Renal pelvis (tissue), 4 donors: ENCODE results near the gene CALHM6. TPM values are rescaled to one million over a fixed set of nuclear protein-coding genes. Genes with fewer than 3 reads are reported as not detected.
"Not testable (repeated sequence)": the region's sequence is repeated elsewhere in the genome, so short reads cannot be mapped to it uniquely, and the experiment has no call there.

Experiments used
- DNase-seq: peaks from one replicate; pipeline ENCODE4 v3.0.0-alpha.2; 2013
- polyA plus RNA-seq, 3 donors: library from polyadenylated mRNA; unstranded; fragments of 120-200 nt; gene quantifications; one replicate each; pipeline ENCODE4 v1.2.1, GENCODE V29; 2013; ENCODE audit not compliant: insufficient read length in 3 of 3

The CALHM6 gene
- polyA plus RNA-seq, 3 donors, result 0.80 to 5.1 (median 3.5) TPM

- DNase-seq, result no peak
Measured at GRCh38 chr6:116472706-116473105, 11.5 kb downstream of the CALHM6 start.

- DNase-seq, result no peak
Measured at GRCh38 chr6:116475141-116475540, 14.0 kb downstream of the CALHM6 start.

GRCh38 chr6:116476002-116476678, 15.0 kb downstream of the CALHM6 start:
- DNase-seq, result no peak

- DNase-seq, result no peak
Measured at GRCh38 chr6:116482780-116483179, 21.6 kb downstream of the CALHM6 start.

GRCh38 chr6:116483616-116484015, 22.4 kb downstream of the CALHM6 start:
- DNase-seq, result no peak

- DNase-seq, result no peak
Measured at GRCh38 chr6:116485559-116486184, 24.5 kb downstream of the CALHM6 start.

GRCh38 chr6:116491610-116492330, 30.6 kb downstream of the CALHM6 start:
- no peak for DNase-seq

GRCh38 chr6:116492331-116493067, 31.3 kb downstream of the CALHM6 start:
- no peak for DNase-seq

GRCh38 chr6:116495161-116495560, 34.0 kb downstream of the CALHM6 start:
- DNase-seq, result not testable (repeated sequence)

- no peak for DNase-seq
Measured at GRCh38 chr6:116497113-116497676, 36.0 kb downstream of the CALHM6 start.

GRCh38 chr6:116500969-116501433, 39.8 kb downstream of the CALHM6 start:
- no peak for DNase-seq

- DNase-seq, result no peak
Measured at GRCh38 chr6:116507324-116507723, 46.1 kb downstream of the CALHM6 start.

GRCh38 chr6:116508527-116508926, 47.4 kb downstream of the CALHM6 start:
- no peak for DNase-seq

- DNase-seq, result no peak
Measured at GRCh38 chr6:116511424-116512110, 50.4 kb downstream of the CALHM6 start, which contains the start of gene CALHM5. TSS of gene CALHM5 (plus strand) at chr6:116511639. CDS start at chr6:116511697, 58 bp downstream.

GRCh38 chr6:116512111-116512559, 51.0 kb downstream of the CALHM6 start:
- DNase-seq, result no peak

- DNase-seq, result no peak
Measured at GRCh38 chr6:116512734-116513133, 51.6 kb downstream of the CALHM6 start.

Other genes starting within 250 kb of the CALHM6 start
- 10 to 100 TPM; 60.0 to 60.6 (median 60.4) TPM for gene TSPYL4, start 207.3 kb upstream of the CALHM6 start, polyA plus RNA-seq
- gene TSPYL1, start 181.4 kb upstream of the CALHM6 start, polyA plus RNA-seq, result 100 to 1,000 TPM in 1 of 3 donors, 10 to 100 TPM in 2; 95.0 to 101 (median 99.6) TPM
- gene DSE, start 90.4 kb upstream of the CALHM6 start, polyA plus RNA-seq, result 10 to 100 TPM; 37.3 to 40.9 (median 38.7) TPM
- gene CALHM5, start 50.3 kb downstream of the CALHM6 start, polyA plus RNA-seq, result 1 to 10 TPM; 2.2 to 3.5 (median 3.4) TPM
- under 1 TPM; 0.27 to 0.39 (median 0.35) TPM for gene TRAPPC3L, start 84.3 kb downstream of the CALHM6 start, polyA plus RNA-seq
- 1 to 10 TPM in 2 of 3 donors, under 1 TPM in 1; 0.43 to 1.5 (median 1.1) TPM for gene CALHM4, start 92.4 kb downstream of the CALHM6 start, polyA plus RNA-seq
- 10 to 100 TPM; 59.0 to 73.3 (median 67.3) TPM for gene RWDD1, start 110.1 kb downstream of the CALHM6 start, polyA plus RNA-seq
- 1 to 10 TPM; 2.7 to 3.1 (median 2.8) TPM for gene RSPH4A, start 155.1 kb downstream of the CALHM6 start, polyA plus RNA-seq
- gene ZUP1, start 207.4 kb downstream of the CALHM6 start, polyA plus RNA-seq, result 10 to 100 TPM; 12.5 to 14.0 (median 13.6) TPM
- 10 to 100 TPM; 16.5 to 19.0 (median 17.4) TPM for gene KPNA5, start 219.8 kb downstream of the CALHM6 start, polyA plus RNA-seq